Stimulated activated CD8-positive, alpha-beta memory T cell treated with anti-CD3 and anti-CD28 coated beads, Interleukin-15, amount 100 ng/mL, for 1 hour (primary cell): ENCODE data around the gene KIF21B.

Experiments
- DNase-seq: peaks from one replicate; pipeline ENCODE4 v3.0.0-alpha.2; 2020; ENCODE audit warnings: low read depth

Gene KIF21B

GRCh38 chr1:201023517-201023902, at the start of gene KIF21B:
Gene KIF21B (minus strand): TSS chr1:201023714. CDS start chr1:201023383, 331 bp downstream.
- DNase-seq, result peak; percentile 81

GRCh38 chr1:201072922-201073321, 49.4 kb upstream of the KIF21B start:
- no peak for DNase-seq

GRCh38 chr1:201072149-201072548, 48.6 kb upstream of the KIF21B start:
- no peak for DNase-seq

- DNase-seq, result no peak
Measured at GRCh38 chr1:201069636-201070035, 46.1 kb upstream of the KIF21B start.

GRCh38 chr1:201068976-201069375, 45.5 kb upstream of the KIF21B start:
- DNase-seq, result no peak

- DNase-seq, result no peak
Measured at GRCh38 chr1:201066986-201067385, 43.5 kb upstream of the KIF21B start.

- DNase-seq, result no peak
Measured at GRCh38 chr1:201065686-201066085, 42.2 kb upstream of the KIF21B start.

- no peak for DNase-seq
Measured at GRCh38 chr1:201064806-201065205, 41.3 kb upstream of the KIF21B start.

GRCh38 chr1:201063145-201063544, 39.6 kb upstream of the KIF21B start:
- DNase-seq, result no peak

GRCh38 chr1:201062511-201063091, 39.1 kb upstream of the KIF21B start:
- DNase-seq, result no peak

GRCh38 chr1:201061886-201062285, 38.4 kb upstream of the KIF21B start:
- DNase-seq, result no peak

- no peak for DNase-seq
Measured at GRCh38 chr1:201061049-201061448, 37.5 kb upstream of the KIF21B start.

GRCh38 chr1:201060586-201060985, 37.1 kb upstream of the KIF21B start:
- DNase-seq, result no peak

- DNase-seq, result no peak
Measured at GRCh38 chr1:201059871-201060555, 36.5 kb upstream of the KIF21B start.

- no peak for DNase-seq
Measured at GRCh38 chr1:201059401-201059800, 35.9 kb upstream of the KIF21B start.

GRCh38 chr1:201054091-201054543, 30.6 kb upstream of the KIF21B start:
- no peak for DNase-seq

- no peak for DNase-seq
Measured at GRCh38 chr1:201053155-201053860, 29.8 kb upstream of the KIF21B start.

- DNase-seq, result no peak
Measured at GRCh38 chr1:201051399-201051798, 27.9 kb upstream of the KIF21B start.

- DNase-seq, result no peak
Measured at GRCh38 chr1:201050515-201051277, 27.2 kb upstream of the KIF21B start.

- DNase-seq, result no peak
Measured at GRCh38 chr1:201049248-201049831, 25.8 kb upstream of the KIF21B start.

- DNase-seq, result no peak
Measured at GRCh38 chr1:201048521-201048920, 25.0 kb upstream of the KIF21B start.

GRCh38 chr1:201044119-201044518, 20.6 kb upstream of the KIF21B start:
- DNase-seq, result no peak
